GM23338 (cell line): ENCODE measurements around the gene CCDC170. TPM values are rescaled to one million over a fixed set of nuclear protein-coding genes. Genes with fewer than 3 reads are reported as not detected.

Experiments
- ATAC-seq: fragments of 200-7000 bp; cut with Tn5 transposase; 3 replicates; pipeline ENCODE4 v1.9.1; 2020
- DNase-seq: peaks from one replicate; pipeline ENCODE4 v3.0.0-alpha.2; 2015; ENCODE audit warnings: low spot score
- H2AFZ ChIP-seq: fragments of 200-600 bp; sonication (generic); 2 replicates; pipeline ENCODE4 v1.8.0; 2016; ENCODE audit warnings: antibody characterized with exemption, mild to moderate bottlenecking, moderate library complexity
- H3F3A ChIP-seq: fragments of 200-600 bp; sonication (generic); replicated peaks from 2 replicates; pipeline ENCODE4 v1.8.0; 2017; ENCODE audit warnings: antibody characterized with exemption, mixed run types, low read depth
- H3K27ac ChIP-seq: fragments of 200-600 bp; sonication (generic); 2 replicates; pipeline ENCODE4 v1.6.1; 2016; ENCODE audit warnings: low read depth
- H3K27me3 ChIP-seq: fragments of 200-600 bp; sonication (generic); 2 replicates; pipeline ENCODE4 v1.8.0; 2016; ENCODE audit warnings: mild to moderate bottlenecking, mixed run types, moderate library complexity; ENCODE audit not compliant: insufficient read depth
- H3K36me3 ChIP-seq: fragments of 200-600 bp; sonication (generic); 2 replicates; pipeline ENCODE4 v1.8.0; 2016; ENCODE audit warnings: mild to moderate bottlenecking; ENCODE audit not compliant: insufficient read depth
- H3K4me1 ChIP-seq: fragments of 200-600 bp; sonication (generic); 2 replicates; pipeline ENCODE4 v1.8.0; 2016; ENCODE audit warnings: mild to moderate bottlenecking, moderate library complexity; ENCODE audit not compliant: insufficient read depth
- H3K4me2 ChIP-seq: fragments of 200-600 bp; sonication (generic); 2 replicates; pipeline ENCODE4 v1.7.1; 2017; ENCODE audit warnings: mixed run types
- H3K4me3 ChIP-seq: fragments of 200-600 bp; sonication (generic); 2 replicates; pipeline ENCODE4 v1.6.1; 2016; ENCODE audit warnings: mixed run types
- H3K79me2 ChIP-seq: fragments of 200-600 bp; sonication (generic); replicated peaks from 2 replicates; pipeline ENCODE4 v1.8.0; 2017; ENCODE audit warnings: mild to moderate bottlenecking; ENCODE audit not compliant: insufficient read depth
- H3K9me2 ChIP-seq: fragments of 200-600 bp; sonication (generic); 2 replicates; pipeline ENCODE4 v1.8.0; 2017; ENCODE audit not compliant: insufficient read depth
- H4K20me1 ChIP-seq: fragments of 200-600 bp; sonication (generic); replicated peaks from 2 replicates; pipeline ENCODE4 v1.8.0; 2017; ENCODE audit warnings: mild to moderate bottlenecking; ENCODE audit not compliant: insufficient read depth
- H3K27ac Mint-ChIP-seq: 2 replicates; pipeline ENCODE4 v1.8.0; 2020; ENCODE audit warnings: inconsistent platforms, mild to moderate bottlenecking, moderate library complexity, mixed read lengths
- H3K27me3 Mint-ChIP-seq: 3 replicates; pipeline ENCODE4 v1.8.0; 2022; ENCODE audit warnings: low read depth, mild to moderate bottlenecking, moderate library complexity, mixed read lengths, inconsistent platforms; ENCODE audit not compliant: insufficient read depth, poor library complexity
- H3K36me3 Mint-ChIP-seq: 3 replicates; pipeline ENCODE4 v1.8.0; 2021; ENCODE audit warnings: low read depth, mild to moderate bottlenecking, inconsistent platforms, moderate library complexity, mixed read lengths
- H3K4me1 Mint-ChIP-seq: 3 replicates; pipeline ENCODE4 v1.8.0; 2020; ENCODE audit warnings: mild to moderate bottlenecking, inconsistent platforms, mixed read lengths
- H3K4me3 Mint-ChIP-seq: 3 replicates; pipeline ENCODE4 v1.8.0; 2021; ENCODE audit warnings: moderate library complexity, mild to moderate bottlenecking, inconsistent platforms, mixed read lengths
- H3K9me3 Mint-ChIP-seq: 3 replicates; pipeline ENCODE4 v1.8.0; 2020; ENCODE audit warnings: moderate library complexity, mild to moderate bottlenecking, inconsistent platforms, mixed read lengths
- CREB1 ChIP-seq: fragments of 250-450 bp; sonication (Bioruptor Pico); IDR thresholded peaks from 2 replicates; pipeline ENCODE4 v1.5.0; 2020; ENCODE audit warnings: low read depth, mild to moderate bottlenecking, moderate library complexity
- ETS1 ChIP-seq: IDR thresholded peaks from 2 replicates; pipeline ENCODE4 v1.6.1; 2016; ENCODE audit warnings: antibody characterized with exemption
- EZH2 ChIP-seq: fragments of 200-600 bp; sonication (generic); IDR thresholded peaks from one replicate; pipeline ENCODE4 v1.8.0; 2017; ENCODE audit warnings: antibody characterized with exemption, mild to moderate bottlenecking, low read depth; ENCODE audit not compliant: unreplicated experiment
- EZH2phosphoT487 ChIP-seq: fragments of 200-600 bp; sonication (generic); IDR thresholded peaks from one replicate; pipeline ENCODE4 v1.8.1; 2018; ENCODE audit warnings: antibody characterized with exemption; ENCODE audit not compliant: unreplicated experiment
- JUNB ChIP-seq: IDR thresholded peaks from one replicate; pipeline ENCODE4 v1.6.1; 2016; ENCODE audit warnings: antibody characterized with exemption; ENCODE audit not compliant: unreplicated experiment
- NANOG ChIP-seq: IDR thresholded peaks from 2 replicates; pipeline ENCODE4 v1.6.1; 2016; ENCODE audit warnings: antibody characterized with exemption, borderline replicate concordance
- POLR2AphosphoS5 ChIP-seq: IDR thresholded peaks from 2 replicates; pipeline ENCODE4 v1.6.1; 2016; ENCODE audit warnings: antibody characterized with exemption, low read depth
- STAT1 ChIP-seq: IDR thresholded peaks from one replicate; pipeline ENCODE4 v1.6.1; 2016; ENCODE audit warnings: antibody characterized with exemption; ENCODE audit not compliant: unreplicated experiment
- ZNF114 ChIP-seq: fragments of 250-450 bp; sonication (Bioruptor Pico); IDR thresholded peaks from 2 replicates; pipeline ENCODE4 v1.5.0; 2020; ENCODE audit warnings: mild to moderate bottlenecking, moderate library complexity
- ZNF331 ChIP-seq: fragments of 250-450 bp; sonication (Bioruptor Pico); IDR thresholded peaks from 2 replicates; pipeline ENCODE4 v1.5.0; 2020; ENCODE audit warnings: low read depth, mild to moderate bottlenecking, moderate library complexity
- ZNF462 ChIP-seq: fragments of 250-450 bp; sonication (Bioruptor Pico); IDR thresholded peaks from 2 replicates; pipeline ENCODE4 v1.5.0; 2020; ENCODE audit warnings: mild to moderate bottlenecking, moderate library complexity
- polyA plus RNA-seq: library from polyadenylated mRNA; unstranded; fragments of >200 nt; fragmentation: Nextera tagmentation; extraction: Ambion mirVana; gene quantifications from 2 replicates; pipeline ENCODE4 v1.2.1, GENCODE V29; 2016
- total RNA-seq: library from RNA; depleted of rRNA; stranded (reverse); fragments of >200 nt; shearing (Covaris generic); gene quantifications from 2 replicates; pipeline ENCODE4 v1.2.3, GENCODE V29; 2014
- TF ChIP-seq, protein P1 (sequence below), 2 experiments: fragments of 200-600 bp in 1 of 2; sonication (generic) in 1 of 2; conservative IDR thresholded peaks; 2 replicates each; pipeline versions ENCODE4 v1.5.1 to v1.6.1; 2016 to 2017; ENCODE audit warnings: antibody characterized with exemption in 2 of 2, low read depth in 2 of 2, mild to moderate bottlenecking in 2 of 2, moderate library complexity in 1 of 2
- TF ChIP-seq, protein P2 (sequence below): IDR thresholded peaks from one replicate; pipeline ENCODE4 v1.6.1; 2018; ENCODE audit warnings: antibody characterized with exemption; ENCODE audit not compliant: unreplicated experiment

CCDC170 gene
- total and polyA plus RNA-seq, 2 experiments from 2014 or later, result 0.18 TPM; not detected in 1

- Histone ChIP-seq H3K4me1 (no peaks in the 10 kb centered on the region), H3K36me3 (no peaks in the 10 kb centered on the region), H3K27me3 (no peaks in the 10 kb centered on the region), H3K79me2 (no peaks in the 10 kb centered on the region), H3K4me2 (no peak overlapping the region), H3F3A (no peaks in the 10 kb centered on the region), H3K4me3 (no peak overlapping the region), H2AFZ (no peak overlapping the region), H4K20me1 (no peaks in the 10 kb centered on the region), H3K9me2 (peaks cover 3% of the 10 kb centered on the region; the same call in 1 of the 2 replicates), H3K27ac (no peak overlapping the region)
- Mint-ChIP-seq H3K36me3 (no peaks in the 10 kb centered on the region), H3K9me3 (no peaks in the 10 kb centered on the region), H3K4me3 (no peak overlapping the region), H3K4me1 (no peaks in the 10 kb centered on the region; the same call in 2 of the 3 replicates), H3K27ac (no peak overlapping the region), H3K27me3 (peaks cover 2% of the 10 kb centered on the region)
- DNase-seq, result no peak
- TF ChIP-seq ETS1 (no peak), ZNF114 (CRISPR knock-in tag) (no peak), NANOG (no peak), JUNB (no peak), ZNF462 (no peak), POLR2AphosphoS5 (no peak), EZH2 (no peak), CREB1 (no peak), ZNF331 (CRISPR knock-in tag) (no peak), STAT1 (no peak), EZH2phosphoT487 (no peak)
- TF ChIP-seq, protein P1, sequence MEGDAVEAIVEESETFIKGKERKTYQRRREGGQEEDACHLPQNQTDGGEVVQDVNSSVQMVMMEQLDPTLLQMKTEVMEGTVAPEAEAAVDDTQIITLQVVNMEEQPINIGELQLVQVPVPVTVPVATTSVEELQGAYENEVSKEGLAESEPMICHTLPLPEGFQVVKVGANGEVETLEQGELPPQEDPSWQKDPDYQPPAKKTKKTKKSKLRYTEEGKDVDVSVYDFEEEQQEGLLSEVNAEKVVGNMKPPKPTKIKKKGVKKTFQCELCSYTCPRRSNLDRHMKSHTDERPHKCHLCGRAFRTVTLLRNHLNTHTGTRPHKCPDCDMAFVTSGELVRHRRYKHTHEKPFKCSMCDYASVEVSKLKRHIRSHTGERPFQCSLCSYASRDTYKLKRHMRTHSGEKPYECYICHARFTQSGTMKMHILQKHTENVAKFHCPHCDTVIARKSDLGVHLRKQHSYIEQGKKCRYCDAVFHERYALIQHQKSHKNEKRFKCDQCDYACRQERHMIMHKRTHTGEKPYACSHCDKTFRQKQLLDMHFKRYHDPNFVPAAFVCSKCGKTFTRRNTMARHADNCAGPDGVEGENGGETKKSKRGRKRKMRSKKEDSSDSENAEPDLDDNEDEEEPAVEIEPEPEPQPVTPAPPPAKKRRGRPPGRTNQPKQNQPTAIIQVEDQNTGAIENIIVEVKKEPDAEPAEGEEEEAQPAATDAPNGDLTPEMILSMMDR (conservative IDR thresholded peaks at IDR 0.05; ENCODE audit: low read depth in 2 of 2), result no peak
- TF ChIP-seq, protein P2, sequence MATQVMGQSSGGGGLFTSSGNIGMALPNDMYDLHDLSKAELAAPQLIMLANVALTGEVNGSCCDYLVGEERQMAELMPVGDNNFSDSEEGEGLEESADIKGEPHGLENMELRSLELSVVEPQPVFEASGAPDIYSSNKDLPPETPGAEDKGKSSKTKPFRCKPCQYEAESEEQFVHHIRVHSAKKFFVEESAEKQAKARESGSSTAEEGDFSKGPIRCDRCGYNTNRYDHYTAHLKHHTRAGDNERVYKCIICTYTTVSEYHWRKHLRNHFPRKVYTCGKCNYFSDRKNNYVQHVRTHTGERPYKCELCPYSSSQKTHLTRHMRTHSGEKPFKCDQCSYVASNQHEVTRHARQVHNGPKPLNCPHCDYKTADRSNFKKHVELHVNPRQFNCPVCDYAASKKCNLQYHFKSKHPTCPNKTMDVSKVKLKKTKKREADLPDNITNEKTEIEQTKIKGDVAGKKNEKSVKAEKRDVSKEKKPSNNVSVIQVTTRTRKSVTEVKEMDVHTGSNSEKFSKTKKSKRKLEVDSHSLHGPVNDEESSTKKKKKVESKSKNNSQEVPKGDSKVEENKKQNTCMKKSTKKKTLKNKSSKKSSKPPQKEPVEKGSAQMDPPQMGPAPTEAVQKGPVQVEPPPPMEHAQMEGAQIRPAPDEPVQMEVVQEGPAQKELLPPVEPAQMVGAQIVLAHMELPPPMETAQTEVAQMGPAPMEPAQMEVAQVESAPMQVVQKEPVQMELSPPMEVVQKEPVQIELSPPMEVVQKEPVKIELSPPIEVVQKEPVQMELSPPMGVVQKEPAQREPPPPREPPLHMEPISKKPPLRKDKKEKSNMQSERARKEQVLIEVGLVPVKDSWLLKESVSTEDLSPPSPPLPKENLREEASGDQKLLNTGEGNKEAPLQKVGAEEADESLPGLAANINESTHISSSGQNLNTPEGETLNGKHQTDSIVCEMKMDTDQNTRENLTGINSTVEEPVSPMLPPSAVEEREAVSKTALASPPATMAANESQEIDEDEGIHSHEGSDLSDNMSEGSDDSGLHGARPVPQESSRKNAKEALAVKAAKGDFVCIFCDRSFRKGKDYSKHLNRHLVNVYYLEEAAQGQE, result no peak
- no peak for ATAC-seq
Measured at GRCh38 chr6:151549790-151550189, 56.0 kb downstream of the CCDC170 start.
